Activated T-cell treated with anti-CD3 and anti-CD28 coated beads, Interleukin-2, amount 50 U/mL, for 24 hours (primary cell): Measurements from ENCODE around the gene ZYG11B.
"Not testable (repeated sequence)": the region's sequence is repeated elsewhere in the genome, so short reads cannot be mapped to it uniquely, and the experiment has no call there.

Experiments
- DNase-seq: peaks from one replicate; pipeline ENCODE4 v3.0.0-alpha.2; 2020
- H3K27ac Mint-ChIP-seq: 2 replicates; pipeline ENCODE4 v1.8.0; 2020; ENCODE audit warnings: mild to moderate bottlenecking, mixed read lengths
- H3K27me3 Mint-ChIP-seq: 2 replicates; pipeline ENCODE4 v1.8.0; 2020; ENCODE audit warnings: mixed read lengths
- H3K36me3 Mint-ChIP-seq: 2 replicates; pipeline ENCODE4 v1.8.0; 2020; ENCODE audit warnings: low read depth, mixed read lengths
- H3K4me1 Mint-ChIP-seq: 2 replicates; pipeline ENCODE4 v1.8.0; 2020; ENCODE audit warnings: low read depth, mixed read lengths
- H3K4me3 Mint-ChIP-seq: 2 replicates; pipeline ENCODE4 v1.8.0; 2020; ENCODE audit warnings: mild to moderate bottlenecking, moderate library complexity, mixed read lengths
- H3K9me3 Mint-ChIP-seq: 2 replicates; pipeline ENCODE4 v1.8.0; 2020; ENCODE audit warnings: mixed read lengths

The ZYG11B gene

GRCh38 chr1:52825868-52826267, 99.6 kb downstream of the ZYG11B start:
- Mint-ChIP-seq H3K27me3 (no peaks in the 10 kb centered on the region), H3K36me3 (peaks cover 15% of the 10 kb centered on the region), H3K4me3 (no peak overlapping the region), H3K9me3 (no peaks in the 10 kb centered on the region), H3K27ac (no peak overlapping the region), H3K4me1 (no peaks in the 10 kb centered on the region)
- DNase-seq: no peak

DNA sequence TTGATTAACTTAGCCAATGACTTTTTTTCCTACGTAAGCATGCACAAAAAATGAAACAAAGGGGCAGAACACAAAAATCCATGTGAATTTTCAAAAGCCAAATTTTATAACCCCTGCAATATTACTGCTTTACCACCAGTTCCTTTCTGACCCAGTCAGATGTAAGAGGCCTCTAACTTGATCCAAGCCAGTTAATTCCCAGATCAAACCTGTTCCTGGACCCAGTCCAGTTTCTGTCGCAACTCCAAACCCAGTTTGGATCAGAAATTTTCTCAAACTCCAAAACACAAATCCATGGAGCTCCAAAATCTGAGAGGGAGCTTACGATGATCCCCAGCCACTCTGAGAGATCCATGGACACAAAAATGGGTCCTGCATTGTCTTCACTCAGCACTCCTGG, 108.5 kb downstream of the ZYG11B start:
- no peaks in the 10 kb centered on the region for H3K36me3 Mint-ChIP-seq
- no peak overlapping the region for H3K27ac Mint-ChIP-seq
- H3K4me3 Mint-ChIP-seq: no peak overlapping the region
- H3K4me1 Mint-ChIP-seq: no peaks in the 10 kb centered on the region
- DNase-seq: no peak
- H3K9me3 Mint-ChIP-seq: no peaks in the 10 kb centered on the region
- peaks cover 7% of the 10 kb centered on the region for H3K27me3 Mint-ChIP-seq

DNA sequence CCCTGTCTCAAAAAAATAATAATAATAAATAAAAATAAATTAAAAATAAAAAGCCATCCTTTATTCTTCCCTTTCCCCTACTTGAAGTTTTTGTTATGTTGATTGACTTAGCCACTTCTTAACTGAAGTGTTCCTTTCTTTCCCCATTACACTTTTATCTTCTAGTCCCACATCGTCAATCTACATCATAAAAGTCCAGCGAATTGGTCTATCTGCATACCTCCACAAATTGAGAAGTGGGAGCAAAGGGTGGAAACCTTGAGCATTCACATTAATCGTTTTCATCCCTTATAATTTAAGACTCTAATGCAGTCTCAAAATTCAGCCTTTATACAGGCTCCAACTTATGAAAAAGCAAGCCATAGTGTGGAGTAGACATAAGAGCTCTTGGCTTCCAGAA, 109.8 kb downstream of the ZYG11B start:
- H3K36me3 Mint-ChIP-seq: no peaks in the 10 kb centered on the region
- H3K4me1 Mint-ChIP-seq: no peaks in the 10 kb centered on the region

DNA sequence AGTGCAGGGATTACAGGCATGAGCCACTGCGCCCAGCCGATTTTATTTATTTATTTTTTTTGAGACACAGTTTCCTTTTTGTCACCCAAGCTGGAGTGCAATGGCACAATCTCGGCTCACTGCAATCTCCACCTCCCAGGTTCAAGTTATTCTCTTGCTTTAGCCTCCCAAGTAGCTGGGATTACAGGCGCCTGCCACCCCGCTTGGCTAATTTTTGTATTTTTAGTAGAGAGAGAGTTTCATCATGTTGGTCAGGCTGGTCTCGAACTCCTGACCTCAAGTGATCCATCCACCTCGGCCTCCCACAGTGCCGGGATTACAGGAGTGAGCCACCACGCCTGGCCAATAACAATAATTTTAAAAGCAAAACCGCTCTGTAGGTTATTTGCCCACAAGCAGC, 112.9 kb downstream of the ZYG11B start:
- H3K27me3 Mint-ChIP-seq: peaks cover 36% of the 10 kb centered on the region
- H3K4me1 Mint-ChIP-seq, H3K9me3 Mint-ChIP-seq, H3K27ac Mint-ChIP-seq, H3K4me3 Mint-ChIP-seq, H3K36me3 Mint-ChIP-seq, DNase-seq: not testable (repeated sequence)

More for the DNA sequence above, 109.8 kb downstream of the ZYG11B start:
- Mint-ChIP-seq H3K4me3 (no peak overlapping the region), H3K27ac (no peak overlapping the region), H3K9me3 (no peaks in the 10 kb centered on the region), H3K27me3 (peaks cover 11% of the 10 kb centered on the region)
- DNase-seq: no peak

GRCh38 chr1:52842643-52843310, 116.5 kb downstream of the ZYG11B start, which contains the start of gene ZYG11A:
ZYG11A (plus strand) TSS chr1:52842760; CDS start chr1:52842884, 124 bp downstream.
- Mint-ChIP-seq H3K36me3 (no peaks in the 10 kb centered on the region), H3K27ac (no peak within 1 kb of the TSS), H3K4me1 (peaks cover 4% of the 10 kb centered on the region), H3K27me3 (peaks cover 42% of the 10 kb centered on the region), H3K9me3 (no peaks in the 10 kb centered on the region), H3K4me3 (peak within 1 kb of the TSS; percentile 63)
- DNase-seq: peak; percentile 83

GRCh38 chr1:52845119-52845518, 118.9 kb downstream of the ZYG11B start:
- not testable (repeated sequence) for H3K9me3 Mint-ChIP-seq, H3K4me1 Mint-ChIP-seq, DNase-seq, H3K36me3 Mint-ChIP-seq, H3K4me3 Mint-ChIP-seq, H3K27ac Mint-ChIP-seq
- peaks cover 46% of the 10 kb centered on the region for H3K27me3 Mint-ChIP-seq

- no peaks in the 10 kb centered on the region for H3K36me3 Mint-ChIP-seq
- no peak overlapping the region for H3K27ac Mint-ChIP-seq
- no peaks in the 10 kb centered on the region for H3K4me1 Mint-ChIP-seq
- peaks cover 32% of the 10 kb centered on the region for H3K27me3 Mint-ChIP-seq
- no peak overlapping the region for H3K4me3 Mint-ChIP-seq
- H3K9me3 Mint-ChIP-seq: no peaks in the 10 kb centered on the region
- DNase-seq: no peak
Measured at GRCh38 chr1:52848423-52848822, 122.2 kb downstream of the ZYG11B start.

GRCh38 chr1:52850951-52851350, 124.7 kb downstream of the ZYG11B start:
- Mint-ChIP-seq H3K27ac (no peak overlapping the region), H3K36me3 (no peaks in the 10 kb centered on the region), H3K4me3 (no peak overlapping the region), H3K4me1 (no peaks in the 10 kb centered on the region), H3K9me3 (no peaks in the 10 kb centered on the region), H3K27me3 (peaks cover 16% of the 10 kb centered on the region)
- no peak for DNase-seq

- H3K4me3 Mint-ChIP-seq: no peak overlapping the region
- no peaks in the 10 kb centered on the region for H3K4me1 Mint-ChIP-seq
- no peak for DNase-seq
- H3K27me3 Mint-ChIP-seq: peaks cover 11% of the 10 kb centered on the region
- no peak overlapping the region for H3K27ac Mint-ChIP-seq
- H3K9me3 Mint-ChIP-seq: no peaks in the 10 kb centered on the region
- H3K36me3 Mint-ChIP-seq: no peaks in the 10 kb centered on the region
Measured at GRCh38 chr1:52852854-52853253, 126.6 kb downstream of the ZYG11B start.

DNA sequence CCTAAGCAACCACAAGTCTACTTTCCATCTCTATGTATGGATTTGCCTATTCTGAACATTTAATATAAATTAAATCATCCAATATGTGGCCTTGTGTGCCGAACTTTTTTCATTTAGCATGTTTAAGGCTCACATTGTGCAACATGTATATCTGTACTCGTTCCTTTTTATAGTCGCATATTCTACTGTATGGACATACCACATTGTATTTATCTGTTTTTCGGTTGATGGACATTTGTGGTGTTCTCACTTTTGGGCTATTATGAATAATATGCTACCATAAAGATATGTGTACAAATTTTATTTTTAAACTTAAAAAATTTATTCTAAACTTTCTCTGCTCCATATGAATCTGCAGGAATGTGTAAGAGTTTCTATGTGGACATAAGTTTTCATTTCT, 129.3 kb downstream of the ZYG11B start:
- Mint-ChIP-seq H3K9me3 (no peaks in the 10 kb centered on the region), H3K27ac (no peak overlapping the region)

DNA sequence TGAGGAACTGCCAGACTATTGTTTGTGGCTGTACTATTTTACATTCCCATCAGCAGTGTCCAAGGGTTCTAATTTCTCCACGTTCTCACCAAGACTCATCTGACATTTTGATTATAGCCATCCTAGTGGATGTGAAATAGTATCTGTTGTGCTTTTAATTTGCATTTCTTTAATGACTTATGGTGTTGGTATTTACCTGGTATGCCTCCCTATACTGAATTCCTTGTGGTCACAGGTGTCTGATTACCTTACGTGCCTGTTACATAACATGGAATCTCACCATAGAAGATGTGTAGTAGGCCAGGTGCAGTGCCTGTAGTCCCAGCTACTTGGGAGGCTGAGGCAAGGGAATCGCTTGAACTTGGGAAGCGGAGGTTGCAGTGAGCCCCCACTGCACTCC, 129.8 kb downstream of the ZYG11B start:
- H3K36me3 Mint-ChIP-seq: no peaks in the 10 kb centered on the region
- H3K27me3 Mint-ChIP-seq: peaks cover 4% of the 10 kb centered on the region
- no peak overlapping the region for H3K4me3 Mint-ChIP-seq
- H3K9me3 Mint-ChIP-seq: no peaks in the 10 kb centered on the region
- no peak for DNase-seq
- H3K4me1 Mint-ChIP-seq: no peaks in the 10 kb centered on the region
- no peak overlapping the region for H3K27ac Mint-ChIP-seq

More for the DNA sequence above, 129.3 kb downstream of the ZYG11B start:
- Mint-ChIP-seq H3K36me3 (no peaks in the 10 kb centered on the region), H3K27me3 (peaks cover 7% of the 10 kb centered on the region), H3K4me3 (no peak overlapping the region), H3K4me1 (no peaks in the 10 kb centered on the region)
- no peak for DNase-seq

DNA sequence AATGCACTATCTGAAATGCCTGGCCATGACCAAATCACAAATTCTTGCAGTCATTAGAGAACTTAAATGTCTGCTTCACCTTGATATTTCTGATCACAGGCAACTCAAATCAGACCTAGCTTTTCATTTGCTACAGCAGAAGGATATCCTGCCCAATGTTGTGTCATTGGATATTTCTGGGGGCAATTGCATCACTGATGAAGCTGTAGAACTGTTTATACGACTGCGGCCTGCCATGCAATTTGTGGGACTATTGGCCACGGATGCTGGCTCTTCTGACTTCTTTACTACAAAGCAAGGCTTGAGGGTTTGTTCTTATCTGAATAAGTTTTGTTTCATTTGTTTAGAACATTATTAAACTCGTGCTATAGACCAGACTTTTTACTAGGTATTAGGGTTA, 131.2 kb downstream of the ZYG11B start:
- no peak for DNase-seq
- Mint-ChIP-seq H3K27me3 (no peaks in the 10 kb centered on the region), H3K36me3 (no peaks in the 10 kb centered on the region), H3K4me3 (no peak overlapping the region), H3K4me1 (no peaks in the 10 kb centered on the region), H3K9me3 (no peaks in the 10 kb centered on the region), H3K27ac (no peak overlapping the region)

- DNase-seq: no peak
- H3K4me1 Mint-ChIP-seq: peaks cover 5% of the 10 kb centered on the region
- no peaks in the 10 kb centered on the region for H3K36me3 Mint-ChIP-seq
- no peak overlapping the region for H3K27ac Mint-ChIP-seq
- H3K4me3 Mint-ChIP-seq: no peak overlapping the region
- peaks cover 2% of the 10 kb centered on the region for H3K27me3 Mint-ChIP-seq
- no peaks in the 10 kb centered on the region for H3K9me3 Mint-ChIP-seq
Measured at GRCh38 chr1:52862666-52863458, 136.6 kb downstream of the ZYG11B start.

DNA sequence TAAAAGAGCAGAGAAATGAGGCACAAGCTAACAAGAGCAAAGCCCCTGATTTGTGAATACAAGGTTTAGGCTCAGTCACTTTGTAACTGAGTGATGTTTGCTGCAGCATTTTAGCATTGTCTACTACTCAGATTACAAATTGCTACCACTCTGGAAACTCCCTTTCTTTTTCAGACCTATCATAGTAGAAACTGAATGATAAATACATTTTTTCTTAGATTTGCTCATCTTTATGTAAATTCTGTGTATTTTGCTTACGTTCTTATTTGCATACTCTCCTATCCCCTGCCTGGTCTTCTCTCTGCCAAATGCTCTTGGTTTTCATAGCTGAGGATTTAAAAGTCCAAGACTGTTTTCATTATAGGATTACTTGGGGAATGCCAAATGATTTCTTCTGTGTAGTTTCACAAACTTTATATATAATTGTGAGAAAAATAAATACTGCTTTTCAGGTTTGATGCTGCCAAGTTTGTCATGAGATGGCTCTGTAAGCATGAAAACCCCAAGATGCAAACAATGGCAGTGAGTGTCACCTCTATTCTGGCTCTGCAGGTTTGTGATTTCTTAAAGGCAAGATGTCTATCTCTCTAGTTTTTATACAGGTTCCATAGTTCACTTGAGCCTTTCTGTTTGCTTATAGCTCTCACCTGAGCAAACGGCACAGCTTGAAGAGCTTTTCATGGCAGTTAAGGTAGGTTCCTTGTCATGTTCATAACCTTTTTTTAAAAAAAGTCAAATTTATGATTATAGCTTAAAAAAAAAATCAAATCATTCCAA, 141.0 kb downstream of the ZYG11B start:
- peaks cover 5% of the 10 kb centered on the region for H3K4me1 Mint-ChIP-seq
- no peaks in the 10 kb centered on the region for H3K36me3 Mint-ChIP-seq
- H3K9me3 Mint-ChIP-seq: no peaks in the 10 kb centered on the region
- H3K4me3 Mint-ChIP-seq: no peak overlapping the region
- DNase-seq: no peak
- peaks cover 9% of the 10 kb centered on the region for H3K27me3 Mint-ChIP-seq
- H3K27ac Mint-ChIP-seq: no peak overlapping the region

GRCh38 chr1:52869727-52870126, 143.5 kb downstream of the ZYG11B start:
- H3K4me1 Mint-ChIP-seq, DNase-seq, H3K27me3 Mint-ChIP-seq, H3K9me3 Mint-ChIP-seq, H3K4me3 Mint-ChIP-seq, H3K27ac Mint-ChIP-seq, H3K36me3 Mint-ChIP-seq: not testable (repeated sequence)
